ENCODE results near the gene METTL21A.

The METTL21A gene

GRCh38 chr2:207606399-207606798 is 18.8 kb downstream of the METTL21A start:
- TF ChIP-seq CTCF (IDR thresholded peaks at IDR 0.05; ENCODE audit: low read length, missing control alignments), result no peak
- H3K4me3 ChIP-seq (replicated peaks; ENCODE audit: low read depth, low read length), result no peak overlapping the region
- no peak for DNase-seq (ENCODE audit: low read depth)

GRCh38 chr2:207603486-207603885 is 21.7 kb downstream of the METTL21A start:
- no peak for DNase-seq (ENCODE audit: low read depth)
- no peak for TF ChIP-seq CTCF (IDR thresholded peaks at IDR 0.05; ENCODE audit: low read length, missing control alignments)
- no peak overlapping the region for H3K4me3 ChIP-seq (replicated peaks; ENCODE audit: low read depth, low read length)

DNA sequence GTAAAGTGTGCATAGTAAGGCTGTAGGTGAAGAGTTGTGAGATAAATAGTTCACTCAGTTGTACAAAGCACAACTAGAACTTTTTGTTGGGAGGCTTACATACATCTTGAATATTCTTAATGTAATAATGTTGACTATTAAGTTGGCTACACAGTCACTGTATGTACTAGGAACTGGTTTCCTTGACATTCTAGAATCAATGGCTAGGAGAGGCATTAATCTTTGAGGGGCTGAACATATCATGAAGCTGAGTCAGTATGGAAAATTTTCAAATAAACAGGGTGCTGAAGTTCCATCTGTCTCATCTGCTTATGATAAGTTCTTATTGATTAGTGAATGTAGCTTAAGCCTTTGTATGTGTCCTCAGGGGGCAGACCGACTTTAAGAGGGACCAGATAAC is 23.4 kb downstream of the METTL21A start:
- no peak for TF ChIP-seq CTCF (IDR thresholded peaks at IDR 0.05; ENCODE audit: low read length, missing control alignments)
- H3K4me3 ChIP-seq (replicated peaks; ENCODE audit: low read depth, low read length), result no peak overlapping the region
- DNase-seq (ENCODE audit: low read depth), result no peak

DNA sequence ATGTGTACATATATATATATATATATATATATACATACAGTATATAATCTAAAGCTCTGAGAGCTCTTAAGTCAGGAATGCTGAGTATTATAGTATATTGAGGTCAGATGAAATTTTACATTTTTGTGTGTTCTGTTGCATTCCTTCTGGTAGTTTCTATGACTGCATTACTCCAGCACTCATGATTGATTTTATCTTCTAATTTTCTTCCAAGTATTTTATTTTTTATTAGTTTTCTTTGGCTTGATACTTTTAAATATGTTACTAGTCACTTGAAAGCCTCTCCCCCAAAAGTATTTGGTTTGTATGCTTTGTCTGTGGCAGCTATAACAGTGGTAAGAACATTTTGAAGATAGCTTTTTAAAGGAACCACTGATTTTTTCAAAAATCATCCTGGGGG is 25.0 kb downstream of the METTL21A start:
- TF ChIP-seq CTCF (IDR thresholded peaks at IDR 0.05; ENCODE audit: low read length, missing control alignments), result no peak
- DNase-seq (ENCODE audit: low read depth), result no peak
- H3K4me3 ChIP-seq (replicated peaks; ENCODE audit: low read depth, low read length), result no peak overlapping the region

- no peak for DNase-seq (ENCODE audit: low read depth)
Observed at GRCh38 chr2:207599636-207600035, 25.6 kb downstream of the METTL21A start.

DNA sequence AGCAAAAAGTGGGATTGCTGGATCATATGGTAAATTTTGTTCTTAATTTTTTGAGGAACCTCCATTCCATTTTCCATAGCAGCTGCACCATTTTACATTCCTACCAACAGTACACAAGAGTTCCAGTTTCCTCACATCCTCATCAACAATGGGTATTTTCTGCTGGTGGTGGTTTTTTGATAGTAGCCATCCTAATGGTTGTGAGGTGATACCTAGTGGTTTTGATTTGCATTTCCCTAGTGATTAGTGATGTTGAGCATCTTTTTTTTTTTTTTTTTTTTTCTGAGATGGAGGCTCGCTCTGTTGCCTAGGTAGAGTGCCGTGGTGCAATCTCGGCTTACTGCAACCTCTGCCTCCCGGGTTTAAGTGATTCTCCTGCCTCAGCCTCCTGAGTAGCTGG is 30.5 kb downstream of the METTL21A start:
- TF ChIP-seq CTCF (IDR thresholded peaks at IDR 0.05; ENCODE audit: low read length, missing control alignments), result no peak
- H3K4me3 ChIP-seq (replicated peaks; ENCODE audit: low read depth, low read length), result no peak overlapping the region
- no peak for DNase-seq (ENCODE audit: low read depth)

More at GRCh38 chr2:207599636-207600035, 25.6 kb downstream of the METTL21A start:
- TF ChIP-seq CTCF (IDR thresholded peaks at IDR 0.05; ENCODE audit: low read length, missing control alignments), result no peak
- no peak overlapping the region for H3K4me3 ChIP-seq (replicated peaks; ENCODE audit: low read depth, low read length)

DNA sequence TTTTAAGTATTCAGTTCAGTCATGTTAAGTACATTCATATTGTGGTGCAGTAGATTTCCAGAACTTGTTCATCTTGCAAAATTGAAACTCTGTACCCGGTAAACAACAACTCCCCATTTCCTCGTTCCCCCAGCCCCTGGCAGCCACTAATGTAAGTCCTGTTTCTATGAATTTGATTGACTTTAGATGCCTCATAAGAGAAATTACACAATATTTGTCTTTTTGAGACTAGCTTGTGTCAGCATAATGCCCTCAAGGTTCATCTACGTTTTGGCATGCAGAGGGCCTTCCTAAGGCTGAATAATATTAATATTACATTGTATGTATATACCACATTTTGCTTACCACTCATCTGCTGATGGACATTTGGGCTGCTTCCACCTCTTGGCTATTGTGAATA is 30.9 kb downstream of the METTL21A start:
- DNase-seq (ENCODE audit: low read depth), result no peak
- H3K4me3 ChIP-seq (replicated peaks; ENCODE audit: low read depth, low read length), result no peak overlapping the region
- no peak for TF ChIP-seq CTCF (IDR thresholded peaks at IDR 0.05; ENCODE audit: low read length, missing control alignments)
